ENCODE results near the gene MFAP5.
"Not testable (repeated sequence)": the region's sequence is repeated elsewhere in the genome, so short reads cannot be mapped to it uniquely, and the experiment has no call there.

- not testable (repeated sequence) for TF ChIP-seq POLR2A, POLR2AphosphoS5 (IDR thresholded peaks at IDR 0.05; ENCODE audit: low read depth, low read length)
Observed at GRCh38 chr12:8613881-8614280, 48.7 kb downstream of the MFAP5 start.

Measured in GM12891 (cell line).